ENCODE data around the gene OR5AR1.

OR5AR1 gene

DNA sequence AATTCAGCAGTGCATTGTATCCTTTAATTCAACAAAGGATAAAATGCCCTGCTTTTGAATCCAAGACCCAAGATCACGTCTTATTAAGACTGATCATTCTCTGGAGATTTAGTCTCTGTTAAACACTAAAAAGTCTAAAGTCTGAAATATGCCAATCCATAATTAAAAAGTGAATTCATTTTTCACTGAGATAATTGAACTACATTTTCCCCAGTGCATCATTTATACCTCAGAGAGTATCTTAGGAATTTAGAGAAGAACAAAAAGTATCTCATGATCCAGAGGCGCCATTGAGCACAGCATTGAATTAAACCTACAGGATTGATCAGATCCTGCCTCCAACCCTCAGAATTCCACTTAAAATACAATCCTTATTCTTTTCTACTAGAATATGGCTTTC lies 26.6 kb upstream of the OR5AR1 start (continued):
- TF ChIP-seq, protein P1, sequence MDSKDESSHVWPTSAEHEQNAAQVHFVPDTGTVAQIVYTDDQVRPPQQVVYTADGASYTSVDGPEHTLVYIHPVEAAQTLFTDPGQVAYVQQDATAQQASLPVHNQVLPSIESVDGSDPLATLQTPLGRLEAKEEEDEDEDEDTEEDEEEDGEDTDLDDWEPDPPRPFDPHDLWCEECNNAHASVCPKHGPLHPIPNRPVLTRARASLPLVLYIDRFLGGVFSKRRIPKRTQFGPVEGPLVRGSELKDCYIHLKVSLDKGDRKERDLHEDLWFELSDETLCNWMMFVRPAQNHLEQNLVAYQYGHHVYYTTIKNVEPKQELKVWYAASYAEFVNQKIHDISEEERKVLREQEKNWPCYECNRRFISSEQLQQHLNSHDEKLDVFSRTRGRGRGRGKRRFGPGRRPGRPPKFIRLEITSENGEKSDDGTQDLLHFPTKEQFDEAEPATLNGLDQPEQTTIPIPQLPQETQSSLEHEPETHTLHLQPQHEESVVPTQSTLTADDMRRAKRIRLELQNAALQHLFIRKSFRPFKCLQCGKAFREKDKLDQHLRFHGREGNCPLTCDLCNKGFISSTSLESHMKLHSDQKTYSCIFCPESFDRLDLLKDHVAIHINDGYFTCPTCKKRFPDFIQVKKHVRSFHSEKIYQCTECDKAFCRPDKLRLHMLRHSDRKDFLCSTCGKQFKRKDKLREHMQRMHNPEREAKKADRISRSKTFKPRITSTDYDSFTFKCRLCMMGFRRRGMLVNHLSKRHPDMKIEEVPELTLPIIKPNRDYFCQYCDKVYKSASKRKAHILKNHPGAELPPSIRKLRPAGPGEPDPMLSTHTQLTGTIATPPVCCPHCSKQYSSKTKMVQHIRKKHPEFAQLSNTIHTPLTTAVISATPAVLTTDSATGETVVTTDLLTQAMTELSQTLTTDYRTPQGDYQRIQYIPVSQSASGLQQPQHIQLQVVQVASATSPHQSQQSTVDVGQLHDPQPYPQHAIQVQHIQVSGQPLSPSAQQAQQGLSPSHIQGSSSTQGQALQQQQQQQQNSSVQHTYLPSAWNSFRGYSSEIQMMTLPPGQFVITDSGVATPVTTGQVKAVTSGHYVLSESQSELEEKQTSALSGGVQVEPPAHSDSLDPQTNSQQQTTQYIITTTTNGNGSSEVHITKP (tag by site-specific recombination; IDR thresholded peaks at IDR 0.05), result no peak
- no peak for TF ChIP-seq YY1 (tag by site-specific recombination; IDR thresholded peaks at IDR 0.05)
- TF ChIP-seq ZNF571 (tag by site-specific recombination; IDR thresholded peaks at IDR 0.05), result no peak
- TF ChIP-seq ZFP41 (tag by site-specific recombination; IDR thresholded peaks at IDR 0.05; ENCODE audit: borderline replicate concordance), result no peak

DNA sequence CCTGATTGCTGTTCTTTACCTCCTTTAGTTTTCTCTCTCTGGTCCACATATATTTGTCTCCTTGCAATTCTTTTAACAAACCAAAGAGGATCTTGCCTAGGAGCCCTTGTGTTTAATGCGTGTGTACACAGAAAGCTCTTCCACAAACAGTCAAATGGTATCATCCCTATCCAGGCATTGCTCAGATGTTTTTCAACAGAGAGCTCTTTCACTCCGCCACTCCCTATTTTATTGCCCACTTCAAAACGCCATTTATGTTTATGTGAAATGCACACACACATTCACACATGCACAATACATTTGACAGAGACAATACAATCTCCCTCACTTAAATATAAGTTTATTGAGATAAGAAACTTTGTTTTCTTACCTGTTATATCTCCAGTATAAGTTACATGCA lies 26.0 kb upstream of the OR5AR1 start:
- CTCF ChIA-PET, result no interaction called here
- Histone ChIP-seq H3K27ac (ENCODE audit: extremely low read depth, low read depth, low read length) (no peak overlapping the region), H3K9me3 (ENCODE audit: control insufficient read depth, insufficient read depth, low read depth, low read length) (no peaks in the 10 kb centered on the region), H3K4me3 (ENCODE audit: low read depth, low read length) (no peak overlapping the region), H3K36me3 (ENCODE audit: control insufficient read depth in 2 of 2, insufficient read depth in 1 of 2, low read length in 2 of 2) (no peaks in the 10 kb centered on the region), H3K4me1 (ENCODE audit: control insufficient read depth, insufficient read depth, low read length) (no peaks in the 10 kb centered on the region)
- POLR2A ChIA-PET, result no interaction called here
- no peak for TF ChIP-seq FEZF1 (tag by site-specific recombination; IDR thresholded peaks at IDR 0.05)
- TF ChIP-seq, protein P2, sequence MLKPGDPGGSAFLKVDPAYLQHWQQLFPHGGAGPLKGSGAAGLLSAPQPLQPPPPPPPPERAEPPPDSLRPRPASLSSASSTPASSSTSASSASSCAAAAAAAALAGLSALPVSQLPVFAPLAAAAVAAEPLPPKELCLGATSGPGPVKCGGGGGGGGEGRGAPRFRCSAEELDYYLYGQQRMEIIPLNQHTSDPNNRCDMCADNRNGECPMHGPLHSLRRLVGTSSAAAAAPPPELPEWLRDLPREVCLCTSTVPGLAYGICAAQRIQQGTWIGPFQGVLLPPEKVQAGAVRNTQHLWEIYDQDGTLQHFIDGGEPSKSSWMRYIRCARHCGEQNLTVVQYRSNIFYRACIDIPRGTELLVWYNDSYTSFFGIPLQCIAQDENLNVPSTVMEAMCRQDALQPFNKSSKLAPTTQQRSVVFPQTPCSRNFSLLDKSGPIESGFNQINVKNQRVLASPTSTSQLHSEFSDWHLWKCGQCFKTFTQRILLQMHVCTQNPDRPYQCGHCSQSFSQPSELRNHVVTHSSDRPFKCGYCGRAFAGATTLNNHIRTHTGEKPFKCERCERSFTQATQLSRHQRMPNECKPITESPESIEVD (tag by site-specific recombination; IDR thresholded peaks at IDR 0.05), result no peak
- TF ChIP-seq, protein P3, sequence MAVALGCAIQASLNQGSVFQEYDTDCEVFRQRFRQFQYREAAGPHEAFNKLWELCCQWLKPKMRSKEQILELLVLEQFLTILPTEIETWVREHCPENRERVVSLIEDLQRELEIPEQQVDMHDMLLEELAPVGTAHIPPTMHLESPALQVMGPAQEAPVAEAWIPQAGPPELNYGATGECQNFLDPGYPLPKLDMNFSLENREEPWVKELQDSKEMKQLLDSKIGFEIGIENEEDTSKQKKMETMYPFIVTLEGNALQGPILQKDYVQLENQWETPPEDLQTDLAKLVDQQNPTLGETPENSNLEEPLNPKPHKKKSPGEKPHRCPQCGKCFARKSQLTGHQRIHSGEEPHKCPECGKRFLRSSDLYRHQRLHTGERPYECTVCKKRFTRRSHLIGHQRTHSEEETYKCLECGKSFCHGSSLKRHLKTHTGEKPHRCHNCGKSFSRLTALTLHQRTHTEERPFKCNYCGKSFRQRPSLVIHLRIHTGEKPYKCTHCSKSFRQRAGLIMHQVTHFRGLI (tag by site-specific recombination; IDR thresholded peaks at IDR 0.05), result no peak
- no peak for TF ChIP-seq ZNF664 (tag by site-specific recombination; IDR thresholded peaks at IDR 0.05)
- no peak for TF ChIP-seq SP2 (tag by site-specific recombination; IDR thresholded peaks at IDR 0.05)
- no peak for TF ChIP-seq ZNF544 (tag by site-specific recombination; IDR thresholded peaks at IDR 0.05)
- no peak for TF ChIP-seq ZNF404 (tag by site-specific recombination; IDR thresholded peaks at IDR 0.05)
- TF ChIP-seq ZNF530 (tag by site-specific recombination; IDR thresholded peaks at IDR 0.05; ENCODE audit: low read depth), result no peak
- TF ChIP-seq ZNF768 (tag by site-specific recombination; IDR thresholded peaks at IDR 0.05), result no peak
- TF ChIP-seq, protein P4, sequence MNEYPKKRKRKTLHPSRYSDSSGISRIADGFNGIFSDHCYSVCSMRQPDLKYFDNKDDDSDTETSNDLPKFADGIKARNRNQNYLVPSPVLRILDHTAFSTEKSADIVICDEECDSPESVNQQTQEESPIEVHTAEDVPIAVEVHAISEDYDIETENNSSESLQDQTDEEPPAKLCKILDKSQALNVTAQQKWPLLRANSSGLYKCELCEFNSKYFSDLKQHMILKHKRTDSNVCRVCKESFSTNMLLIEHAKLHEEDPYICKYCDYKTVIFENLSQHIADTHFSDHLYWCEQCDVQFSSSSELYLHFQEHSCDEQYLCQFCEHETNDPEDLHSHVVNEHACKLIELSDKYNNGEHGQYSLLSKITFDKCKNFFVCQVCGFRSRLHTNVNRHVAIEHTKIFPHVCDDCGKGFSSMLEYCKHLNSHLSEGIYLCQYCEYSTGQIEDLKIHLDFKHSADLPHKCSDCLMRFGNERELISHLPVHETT (tag by site-specific recombination; IDR thresholded peaks at IDR 0.05), result no peak
- no peak for TF ChIP-seq ZNF341 (tag by site-specific recombination; IDR thresholded peaks at IDR 0.05; ENCODE audit: low read depth)

DNA sequence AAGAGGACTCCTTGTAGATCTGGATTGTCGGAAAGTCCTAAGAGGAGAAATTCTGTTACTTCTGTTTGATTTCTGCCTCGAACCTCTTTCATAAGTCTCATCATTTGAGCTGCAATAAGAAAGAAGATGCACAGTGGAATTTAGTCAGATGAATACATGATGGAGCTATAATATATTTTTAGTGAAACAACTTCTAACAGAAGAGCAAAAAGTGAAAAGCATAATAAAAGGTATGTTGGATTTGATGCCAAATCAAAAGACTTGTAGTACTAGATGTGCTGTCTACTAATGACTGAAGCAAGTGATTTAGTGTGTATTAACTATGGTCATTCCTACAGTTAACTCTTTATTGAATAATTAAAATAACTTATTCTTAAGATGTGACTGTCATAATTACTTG lies 21.1 kb upstream of the OR5AR1 start, which contains the start of gene OR5AP2:
Gene OR5AP2, minus strand, starts transcription at position 101 of the 400 bp plus-strand sequence. Its CDS starts 0 bp downstream, at position 101.
- no peak within 1 kb of the TSS for H3K4me3 ChIP-seq (ENCODE audit: low read depth, low read length)
- POLR2A ChIA-PET, result no interaction called here
- CTCF ChIA-PET, result no interaction called here
- no peaks in the 10 kb centered on the region for H3K4me1 ChIP-seq (ENCODE audit: control insufficient read depth, insufficient read depth, low read length)
- H3K27ac ChIP-seq (ENCODE audit: extremely low read depth, low read depth, low read length), result no peak within 1 kb of the TSS
- no peaks in the 10 kb centered on the region for H3K9me3 ChIP-seq (ENCODE audit: control insufficient read depth, insufficient read depth, low read depth, low read length)
- H3K36me3 ChIP-seq (ENCODE audit: control insufficient read depth in 2 of 2, insufficient read depth in 1 of 2, low read length in 2 of 2), result no peaks in the 10 kb centered on the region
- TF ChIP-seq ZNF549 (tag by site-specific recombination; IDR thresholded peaks at IDR 0.05) (no peak), ZNF211 (tag by site-specific recombination; IDR thresholded peaks at IDR 0.05; ENCODE audit: low read depth) (no peak), IKZF3 (tag by site-specific recombination; IDR thresholded peaks at IDR 0.05) (no peak), ZNF266 (tag by site-specific recombination; IDR thresholded peaks at IDR 0.05; ENCODE audit: low read depth) (no peak), ZNF792 (tag by site-specific recombination; IDR thresholded peaks at IDR 0.05) (no peak)
- TF ChIP-seq, protein P5, sequence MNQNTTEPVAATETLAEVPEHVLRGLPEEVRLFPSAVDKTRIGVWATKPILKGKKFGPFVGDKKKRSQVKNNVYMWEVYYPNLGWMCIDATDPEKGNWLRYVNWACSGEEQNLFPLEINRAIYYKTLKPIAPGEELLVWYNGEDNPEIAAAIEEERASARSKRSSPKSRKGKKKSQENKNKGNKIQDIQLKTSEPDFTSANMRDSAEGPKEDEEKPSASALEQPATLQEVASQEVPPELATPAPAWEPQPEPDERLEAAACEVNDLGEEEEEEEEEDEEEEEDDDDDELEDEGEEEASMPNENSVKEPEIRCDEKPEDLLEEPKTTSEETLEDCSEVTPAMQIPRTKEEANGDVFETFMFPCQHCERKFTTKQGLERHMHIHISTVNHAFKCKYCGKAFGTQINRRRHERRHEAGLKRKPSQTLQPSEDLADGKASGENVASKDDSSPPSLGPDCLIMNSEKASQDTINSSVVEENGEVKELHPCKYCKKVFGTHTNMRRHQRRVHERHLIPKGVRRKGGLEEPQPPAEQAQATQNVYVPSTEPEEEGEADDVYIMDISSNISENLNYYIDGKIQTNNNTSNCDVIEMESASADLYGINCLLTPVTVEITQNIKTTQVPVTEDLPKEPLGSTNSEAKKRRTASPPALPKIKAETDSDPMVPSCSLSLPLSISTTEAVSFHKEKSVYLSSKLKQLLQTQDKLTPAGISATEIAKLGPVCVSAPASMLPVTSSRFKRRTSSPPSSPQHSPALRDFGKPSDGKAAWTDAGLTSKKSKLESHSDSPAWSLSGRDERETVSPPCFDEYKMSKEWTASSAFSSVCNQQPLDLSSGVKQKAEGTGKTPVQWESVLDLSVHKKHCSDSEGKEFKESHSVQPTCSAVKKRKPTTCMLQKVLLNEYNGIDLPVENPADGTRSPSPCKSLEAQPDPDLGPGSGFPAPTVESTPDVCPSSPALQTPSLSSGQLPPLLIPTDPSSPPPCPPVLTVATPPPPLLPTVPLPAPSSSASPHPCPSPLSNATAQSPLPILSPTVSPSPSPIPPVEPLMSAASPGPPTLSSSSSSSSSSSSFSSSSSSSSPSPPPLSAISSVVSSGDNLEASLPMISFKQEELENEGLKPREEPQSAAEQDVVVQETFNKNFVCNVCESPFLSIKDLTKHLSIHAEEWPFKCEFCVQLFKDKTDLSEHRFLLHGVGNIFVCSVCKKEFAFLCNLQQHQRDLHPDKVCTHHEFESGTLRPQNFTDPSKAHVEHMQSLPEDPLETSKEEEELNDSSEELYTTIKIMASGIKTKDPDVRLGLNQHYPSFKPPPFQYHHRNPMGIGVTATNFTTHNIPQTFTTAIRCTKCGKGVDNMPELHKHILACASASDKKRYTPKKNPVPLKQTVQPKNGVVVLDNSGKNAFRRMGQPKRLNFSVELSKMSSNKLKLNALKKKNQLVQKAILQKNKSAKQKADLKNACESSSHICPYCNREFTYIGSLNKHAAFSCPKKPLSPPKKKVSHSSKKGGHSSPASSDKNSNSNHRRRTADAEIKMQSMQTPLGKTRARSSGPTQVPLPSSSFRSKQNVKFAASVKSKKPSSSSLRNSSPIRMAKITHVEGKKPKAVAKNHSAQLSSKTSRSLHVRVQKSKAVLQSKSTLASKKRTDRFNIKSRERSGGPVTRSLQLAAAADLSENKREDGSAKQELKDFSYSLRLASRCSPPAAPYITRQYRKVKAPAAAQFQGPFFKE (tag by site-specific recombination; IDR thresholded peaks at IDR 0.05; ENCODE audit: borderline replicate concordance), result no peak

Data from HEK293 (cell line).